WTC11 (cell line): ENCODE measurements around the gene WARS2.

Experiments
- FOXJ3 ChIP-seq: sonication (generic); formaldehyde crosslinking; IDR thresholded peaks from 2 replicates; pipeline ENCODE4 v1.9.0; 2021; ENCODE audit warnings: missing genetic modification reagents, mild to moderate bottlenecking, borderline replicate concordance
- JUN ChIP-seq: sonication (generic); formaldehyde crosslinking; IDR thresholded peaks from 2 replicates; pipeline ENCODE4 v1.8.0; 2023; ENCODE audit warnings: mild to moderate bottlenecking, missing genetic modification reagents
- NFATC4 ChIP-seq: fragments of 250-450 bp; sonication (Bioruptor Pico); IDR thresholded peaks from 2 replicates; pipeline ENCODE4 v1.9.0; 2021; ENCODE audit warnings: mild to moderate bottlenecking
- TCF7 ChIP-seq: sonication (generic); formaldehyde crosslinking; IDR thresholded peaks from 2 replicates; pipeline ENCODE4 v1.8.0; 2022; ENCODE audit warnings: mild to moderate bottlenecking, low read depth, missing genetic modification reagents, moderate library complexity
- TF ChIP-seq, protein P1 (sequence below): fragments of 200-600 bp; IDR thresholded peaks from 2 replicates; pipeline ENCODE4 v1.8.0; 2022; ENCODE audit warnings: antibody characterized with exemption
- TF ChIP-seq, protein P2 (sequence below): sonication (generic); formaldehyde crosslinking; IDR thresholded peaks from 2 replicates; pipeline ENCODE4 v1.8.1; 2023; ENCODE audit warnings: mild to moderate bottlenecking, missing genetic modification reagents
- TF ChIP-seq, protein P3 (sequence below): sonication (generic); formaldehyde crosslinking; IDR thresholded peaks from 2 replicates; pipeline ENCODE4 v1.8.0; 2022; ENCODE audit warnings: mild to moderate bottlenecking, missing genetic modification reagents

DNA sequence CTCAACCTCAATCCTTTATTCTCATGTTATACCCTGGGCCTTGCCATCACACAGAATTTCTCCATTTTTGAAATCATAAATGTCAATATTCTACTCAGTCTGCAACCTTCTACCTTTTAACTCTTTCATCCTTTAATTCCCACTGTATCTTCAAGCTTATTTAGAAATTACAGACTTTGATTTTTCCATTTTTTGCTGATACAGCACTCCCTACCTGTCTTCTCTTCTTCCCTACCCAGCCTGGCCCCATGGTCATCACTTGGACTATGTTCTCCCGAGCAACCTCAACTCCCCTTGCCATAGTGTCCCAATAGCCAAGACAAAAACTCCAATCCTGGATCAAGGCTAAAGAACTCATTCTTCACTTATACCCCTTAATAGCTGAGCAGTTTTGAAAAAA is 14.6 kb downstream of the WARS2 start:
- TF ChIP-seq, protein P1, sequence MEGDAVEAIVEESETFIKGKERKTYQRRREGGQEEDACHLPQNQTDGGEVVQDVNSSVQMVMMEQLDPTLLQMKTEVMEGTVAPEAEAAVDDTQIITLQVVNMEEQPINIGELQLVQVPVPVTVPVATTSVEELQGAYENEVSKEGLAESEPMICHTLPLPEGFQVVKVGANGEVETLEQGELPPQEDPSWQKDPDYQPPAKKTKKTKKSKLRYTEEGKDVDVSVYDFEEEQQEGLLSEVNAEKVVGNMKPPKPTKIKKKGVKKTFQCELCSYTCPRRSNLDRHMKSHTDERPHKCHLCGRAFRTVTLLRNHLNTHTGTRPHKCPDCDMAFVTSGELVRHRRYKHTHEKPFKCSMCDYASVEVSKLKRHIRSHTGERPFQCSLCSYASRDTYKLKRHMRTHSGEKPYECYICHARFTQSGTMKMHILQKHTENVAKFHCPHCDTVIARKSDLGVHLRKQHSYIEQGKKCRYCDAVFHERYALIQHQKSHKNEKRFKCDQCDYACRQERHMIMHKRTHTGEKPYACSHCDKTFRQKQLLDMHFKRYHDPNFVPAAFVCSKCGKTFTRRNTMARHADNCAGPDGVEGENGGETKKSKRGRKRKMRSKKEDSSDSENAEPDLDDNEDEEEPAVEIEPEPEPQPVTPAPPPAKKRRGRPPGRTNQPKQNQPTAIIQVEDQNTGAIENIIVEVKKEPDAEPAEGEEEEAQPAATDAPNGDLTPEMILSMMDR, result no peak
- TF ChIP-seq FOXJ3, result no peak
- no peak for TF ChIP-seq TCF7 (CRISPR knock-in tag)
- TF ChIP-seq NFATC4 (CRISPR knock-in tag), result no peak
- TF ChIP-seq, protein P2, sequence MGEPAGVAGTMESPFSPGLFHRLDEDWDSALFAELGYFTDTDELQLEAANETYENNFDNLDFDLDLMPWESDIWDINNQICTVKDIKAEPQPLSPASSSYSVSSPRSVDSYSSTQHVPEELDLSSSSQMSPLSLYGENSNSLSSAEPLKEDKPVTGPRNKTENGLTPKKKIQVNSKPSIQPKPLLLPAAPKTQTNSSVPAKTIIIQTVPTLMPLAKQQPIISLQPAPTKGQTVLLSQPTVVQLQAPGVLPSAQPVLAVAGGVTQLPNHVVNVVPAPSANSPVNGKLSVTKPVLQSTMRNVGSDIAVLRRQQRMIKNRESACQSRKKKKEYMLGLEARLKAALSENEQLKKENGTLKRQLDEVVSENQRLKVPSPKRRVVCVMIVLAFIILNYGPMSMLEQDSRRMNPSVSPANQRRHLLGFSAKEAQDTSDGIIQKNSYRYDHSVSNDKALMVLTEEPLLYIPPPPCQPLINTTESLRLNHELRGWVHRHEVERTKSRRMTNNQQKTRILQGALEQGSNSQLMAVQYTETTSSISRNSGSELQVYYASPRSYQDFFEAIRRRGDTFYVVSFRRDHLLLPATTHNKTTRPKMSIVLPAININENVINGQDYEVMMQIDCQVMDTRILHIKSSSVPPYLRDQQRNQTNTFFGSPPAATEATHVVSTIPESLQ (CRISPR knock-in tag), result no peak
- TF ChIP-seq, protein P3, sequence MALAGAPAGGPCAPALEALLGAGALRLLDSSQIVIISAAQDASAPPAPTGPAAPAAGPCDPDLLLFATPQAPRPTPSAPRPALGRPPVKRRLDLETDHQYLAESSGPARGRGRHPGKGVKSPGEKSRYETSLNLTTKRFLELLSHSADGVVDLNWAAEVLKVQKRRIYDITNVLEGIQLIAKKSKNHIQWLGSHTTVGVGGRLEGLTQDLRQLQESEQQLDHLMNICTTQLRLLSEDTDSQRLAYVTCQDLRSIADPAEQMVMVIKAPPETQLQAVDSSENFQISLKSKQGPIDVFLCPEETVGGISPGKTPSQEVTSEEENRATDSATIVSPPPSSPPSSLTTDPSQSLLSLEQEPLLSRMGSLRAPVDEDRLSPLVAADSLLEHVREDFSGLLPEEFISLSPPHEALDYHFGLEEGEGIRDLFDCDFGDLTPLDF, result no peak
- no peak for TF ChIP-seq JUN (CRISPR knock-in tag)
